Ectodermal cell (in vitro differentiated cells): Measurements from ENCODE around the gene VAV3. TPM values are rescaled to one million over a fixed set of nuclear protein-coding genes. Genes with fewer than 3 reads are reported as not detected.
"Not testable (repeated sequence)": the region's sequence is repeated elsewhere in the genome, so short reads cannot be mapped to it uniquely, and the experiment has no call there.

Experiments used
- H3K27ac ChIP-seq: 2 replicates; pipeline ENCODE4 v1.7.0; 2013; ENCODE audit warnings: mild to moderate bottlenecking, low read depth, low read length; ENCODE audit not compliant: insufficient read depth, poor library complexity, severe bottlenecking
- H3K27me3 ChIP-seq: 2 replicates; pipeline ENCODE4 v1.7.0; 2013; ENCODE audit warnings: mild to moderate bottlenecking, low read length; ENCODE audit not compliant: insufficient read depth, control insufficient read depth, poor library complexity, severe bottlenecking
- H3K36me3 ChIP-seq: one replicate; pipeline ENCODE4 v1.7.0; 2013; ENCODE audit warnings: low read length; ENCODE audit not compliant: control insufficient read depth, insufficient read depth
- H3K4me1 ChIP-seq: one replicate; pipeline ENCODE4 v1.7.0; 2013; ENCODE audit warnings: low read length; ENCODE audit not compliant: control insufficient read depth, insufficient read depth
- H3K4me3 ChIP-seq: 2 replicates; pipeline ENCODE4 v1.7.0; 2013; ENCODE audit warnings: low read depth, low read length, control low read depth; ENCODE audit not compliant: insufficient read depth
- H3K9me3 ChIP-seq: 2 replicates; pipeline ENCODE4 v1.7.0; 2013; ENCODE audit warnings: mild to moderate bottlenecking, low read length, moderate library complexity; ENCODE audit not compliant: control insufficient read depth
- WGBS, 2 experiments: methylation state at CpG; one replicate each; pipeline ENCODE4 v1.1.7; 2013; ENCODE audit warnings: missing lambda C conversion rate in 2 of 2; 5-methylcytosine and 5-hydroxymethylcytosine counted together
- polyA plus RNA-seq, 4 experiments: library from polyadenylated mRNA; stranded (reverse); fragments of 50-300 nt; gene quantifications; one replicate each; pipeline ENCODE4 v1.2.3, GENCODE V29; 2013

The VAV3 gene
- polyA plus RNA-seq (2013, experiment 1 of 4): 1.4 TPM
- polyA plus RNA-seq (2013, experiment 2 of 4): 1.7 TPM
- polyA plus RNA-seq (2013, experiment 3 of 4): 2.1 TPM
- polyA plus RNA-seq (2013, experiment 4 of 4): 1.6 TPM

GRCh38 chr1:107965110-107965991, at the start of gene VAV3:
Gene VAV3, minus strand, starts transcription at chr1:107965180. Its CDS starts 311 bp downstream, at chr1:107964869.
- no peaks in the 10 kb centered on the region for H3K36me3 ChIP-seq
- H3K27ac ChIP-seq: peak within 1 kb of the TSS; percentile 60
- peak within 1 kb of the TSS; percentile 63 for H3K4me3 ChIP-seq
- 0 to 1% methylated on average over 73 of the region's 73 CpGs for WGBS, 2 experiments
- H3K4me1 ChIP-seq: peaks cover 4% of the 10 kb centered on the region
- peaks cover 40% of the 10 kb centered on the region for H3K27me3 ChIP-seq
- H3K9me3 ChIP-seq: no peaks in the 10 kb centered on the region

- Histone ChIP-seq H3K4me3 (no peak overlapping the region), H3K4me1 (peaks cover 6% of the 10 kb centered on the region), H3K9me3 (no peaks in the 10 kb centered on the region), H3K36me3 (no peaks in the 10 kb centered on the region), H3K27me3 (no peaks in the 10 kb centered on the region), H3K27ac (no peak overlapping the region)
Observed at GRCh38 chr1:108012553-108012952, 47.6 kb upstream of the VAV3 start.

- Histone ChIP-seq H3K27me3 (no peaks in the 10 kb centered on the region), H3K36me3 (no peaks in the 10 kb centered on the region), H3K4me1 (peaks cover 3% of the 10 kb centered on the region), H3K4me3 (no peak overlapping the region), H3K9me3 (no peaks in the 10 kb centered on the region), H3K27ac (no peak overlapping the region)
- 90 to 94% methylated on average over 5 to 6 of the region's 6 CpGs for WGBS, 2 experiments
Observed at GRCh38 chr1:108011295-108011694, 46.3 kb upstream of the VAV3 start.

- Histone ChIP-seq H3K4me3 (no peak overlapping the region), H3K4me1 (no peaks in the 10 kb centered on the region), H3K9me3 (no peaks in the 10 kb centered on the region), H3K27ac (no peak overlapping the region), H3K36me3 (no peaks in the 10 kb centered on the region), H3K27me3 (no peaks in the 10 kb centered on the region)
- WGBS, 2 experiments: 91 to 93% methylated on average over 4 of the region's 4 CpGs
Observed at GRCh38 chr1:108010581-108010980, 45.6 kb upstream of the VAV3 start.

- no peaks in the 10 kb centered on the region for H3K27me3 ChIP-seq
- no peaks in the 10 kb centered on the region for H3K36me3 ChIP-seq
- no peak overlapping the region for H3K27ac ChIP-seq
- no peaks in the 10 kb centered on the region for H3K9me3 ChIP-seq
- H3K4me3 ChIP-seq: no peak overlapping the region
- H3K4me1 ChIP-seq: no peaks in the 10 kb centered on the region
Observed at GRCh38 chr1:108009603-108010195, 44.7 kb upstream of the VAV3 start.

- Histone ChIP-seq H3K4me3 (no peak overlapping the region), H3K36me3 (no peaks in the 10 kb centered on the region), H3K9me3 (no peaks in the 10 kb centered on the region), H3K4me1 (no peaks in the 10 kb centered on the region), H3K27ac (no peak overlapping the region), H3K27me3 (no peaks in the 10 kb centered on the region)
- WGBS, 2 experiments: 88 to 98% methylated on average over 2 of the region's 2 CpGs
Observed at GRCh38 chr1:108007531-108007930, 42.6 kb upstream of the VAV3 start.

- no peaks in the 10 kb centered on the region for H3K4me1 ChIP-seq
- WGBS, 2 experiments: 88 to 100% methylated on average over 1 of the region's 1 CpG
Observed at GRCh38 chr1:108007070-108007469, 42.1 kb upstream of the VAV3 start.

GRCh38 chr1:108004919-108005318, 39.9 kb upstream of the VAV3 start:
- H3K9me3 ChIP-seq, H3K4me3 ChIP-seq, H3K27me3 ChIP-seq, H3K4me1 ChIP-seq, H3K36me3 ChIP-seq, H3K27ac ChIP-seq: not testable (repeated sequence)
- 86 to 95% methylated on average over 2 to 3 of the region's 3 CpGs for WGBS, 2 experiments

More at GRCh38 chr1:108007070-108007469, 42.1 kb upstream of the VAV3 start:
- no peaks in the 10 kb centered on the region for H3K36me3 ChIP-seq
- no peak overlapping the region for H3K27ac ChIP-seq
- H3K4me3 ChIP-seq: no peak overlapping the region
- H3K27me3 ChIP-seq: no peaks in the 10 kb centered on the region
- no peaks in the 10 kb centered on the region for H3K9me3 ChIP-seq

GRCh38 chr1:108000620-108001111, 35.7 kb upstream of the VAV3 start:
- no peak overlapping the region for H3K4me3 ChIP-seq
- H3K27ac ChIP-seq: no peak overlapping the region
- H3K27me3 ChIP-seq: no peaks in the 10 kb centered on the region
- no peaks in the 10 kb centered on the region for H3K9me3 ChIP-seq
- H3K4me1 ChIP-seq: peaks cover 11% of the 10 kb centered on the region
- WGBS, 2 experiments: 89 to 92% methylated on average over 2 of the region's 2 CpGs
- H3K36me3 ChIP-seq: no peaks in the 10 kb centered on the region

- no peaks in the 10 kb centered on the region for H3K9me3 ChIP-seq
- H3K27ac ChIP-seq: no peak overlapping the region
Observed at GRCh38 chr1:108000184-108000583, 35.2 kb upstream of the VAV3 start.

More at GRCh38 chr1:108000184-108000583, 35.2 kb upstream of the VAV3 start:
- Histone ChIP-seq H3K36me3 (no peaks in the 10 kb centered on the region), H3K4me3 (no peak overlapping the region), H3K27me3 (no peaks in the 10 kb centered on the region), H3K4me1 (peaks cover 11% of the 10 kb centered on the region)
- 87 to 91% methylated on average over 5 to 6 of the region's 6 CpGs for WGBS, 2 experiments
